ENCODE results near the gene INTU.
"Not testable (repeated sequence)": the region's sequence is repeated elsewhere in the genome, so short reads cannot be mapped to it uniquely, and the experiment has no call there.

INTU gene

GRCh38 chr4:127634181-127634580 is 1.4 kb downstream of the INTU start:
- DNase-seq (ENCODE audit: low read depth): no peak
- in situ Hi-C loops (cut with HindIII; ENCODE audit: low sequenced_read_pairs): no loop called here
- no peak for TF ChIP-seq CTCF (IDR thresholded peaks at IDR 0.05; ENCODE audit: low read depth, low read length, missing control alignments)
- no peak overlapping the region for H3K4me3 ChIP-seq (ENCODE audit: low read depth, low read length)

- TF ChIP-seq CTCF (IDR thresholded peaks at IDR 0.05; ENCODE audit: low read depth, low read length, missing control alignments): no peak
- no peak for DNase-seq (ENCODE audit: low read depth)
- H3K4me3 ChIP-seq (ENCODE audit: low read depth, low read length): no peak overlapping the region
- in situ Hi-C loops (cut with HindIII; ENCODE audit: low sequenced_read_pairs): no loop called here
These were observed 8.8 kb downstream of the INTU start for GRCh38 chr4:127641524-127641923.

- no peak for TF ChIP-seq CTCF (IDR thresholded peaks at IDR 0.05; ENCODE audit: low read depth, low read length, missing control alignments)
- DNase-seq (ENCODE audit: low read depth): no peak
- in situ Hi-C loops (cut with HindIII; ENCODE audit: low sequenced_read_pairs): no loop called here
- no peak overlapping the region for H3K4me3 ChIP-seq (ENCODE audit: low read depth, low read length)
These were observed 9.4 kb downstream of the INTU start for GRCh38 chr4:127642169-127642568.

GRCh38 chr4:127643791-127644190 is 11.0 kb downstream of the INTU start:
- in situ Hi-C loops (cut with HindIII; ENCODE audit: low sequenced_read_pairs): no loop called here
- no peak overlapping the region for H3K4me3 ChIP-seq (ENCODE audit: low read depth, low read length)
- DNase-seq (ENCODE audit: low read depth): no peak
- no peak for TF ChIP-seq CTCF (IDR thresholded peaks at IDR 0.05; ENCODE audit: low read depth, low read length, missing control alignments)

- in situ Hi-C loops (cut with HindIII; ENCODE audit: low sequenced_read_pairs): no loop called here
- TF ChIP-seq CTCF (IDR thresholded peaks at IDR 0.05; ENCODE audit: low read depth, low read length, missing control alignments): no peak
- DNase-seq (ENCODE audit: low read depth): no peak
- H3K4me3 ChIP-seq (ENCODE audit: low read depth, low read length): no peak overlapping the region
These were observed 15.3 kb downstream of the INTU start for GRCh38 chr4:127648061-127648460.

GRCh38 chr4:127655590-127655989 is 22.8 kb downstream of the INTU start:
- DNase-seq (ENCODE audit: low read depth); H3K4me3 ChIP-seq (ENCODE audit: low read depth, low read length); in situ Hi-C loops (cut with HindIII; ENCODE audit: low sequenced_read_pairs): not testable (repeated sequence)

- DNase-seq (ENCODE audit: low read depth): no peak
- in situ Hi-C loops (cut with HindIII; ENCODE audit: low sequenced_read_pairs): no loop called here
- TF ChIP-seq CTCF (IDR thresholded peaks at IDR 0.05; ENCODE audit: low read depth, low read length, missing control alignments): no peak
- H3K4me3 ChIP-seq (ENCODE audit: low read depth, low read length): no peak overlapping the region
These were observed 23.4 kb downstream of the INTU start for GRCh38 chr4:127656047-127656680.

Data from astrocyte of the cerebellum (primary cell).